ENCODE results near the gene NFE2L3. TPM values are rescaled to one million over a fixed set of nuclear protein-coding genes. Genes with fewer than 3 reads are reported as not detected.

The NFE2L3 gene
- total RNA-seq, 1 donor from 2014 or later = 50.4 TPM

GRCh38 chr7:26115650-26116049 is 36.3 kb upstream of the NFE2L3 start:
- Mint-ChIP-seq H3K36me3 (ENCODE audit: low read depth, unreplicated experiment) (no peaks in the 10 kb centered on the region), H3K9me3 (ENCODE audit: unreplicated experiment) (no peaks in the 10 kb centered on the region), H3K27ac (ENCODE audit: unreplicated experiment) (no peak overlapping the region), H3K4me1 (ENCODE audit: low read depth, unreplicated experiment) (no peaks in the 10 kb centered on the region), H3K27me3 (ENCODE audit: low read depth, unreplicated experiment) (no peaks in the 10 kb centered on the region), H3K4me3 (ENCODE audit: unreplicated experiment) (no peak overlapping the region)
- DNase-seq (ENCODE audit: low read depth) (no peak), FAIRE-seq (no peak)
- Histone ChIP-seq H3K36me3 (ENCODE audit: insufficient read depth, low read length) (no peaks in the 10 kb centered on the region), H3K4me1 (ENCODE audit: insufficient read depth, low read length) (no peaks in the 10 kb centered on the region), H4K20me1 (ENCODE audit: insufficient read depth, low read length) (no peaks in the 10 kb centered on the region), H2AFZ (ENCODE audit: low read depth, low read length) (no peak overlapping the region), H3K27ac (ENCODE audit: low read depth, low read length) (no peak overlapping the region), H3K4me2 (ENCODE audit: low read length) (no peak overlapping the region), H3K9me3 (ENCODE audit: insufficient read depth, low read depth, low read length) (no peaks in the 10 kb centered on the region), H3K4me3 (ENCODE audit: insufficient read depth, low read depth, low read length) (no peak overlapping the region), H3K27me3 (ENCODE audit: insufficient read depth, low read length) (peaks cover 3% of the 10 kb centered on the region), H3K9ac (ENCODE audit: low read length) (no peak overlapping the region), H3K79me2 (ENCODE audit: insufficient read depth, low read length) (no peaks in the 10 kb centered on the region)
- no peak for TF ChIP-seq EZH2 (IDR thresholded peaks at IDR 0.05; ENCODE audit: insufficient read depth, low read length)
- TF ChIP-seq, protein P1, sequence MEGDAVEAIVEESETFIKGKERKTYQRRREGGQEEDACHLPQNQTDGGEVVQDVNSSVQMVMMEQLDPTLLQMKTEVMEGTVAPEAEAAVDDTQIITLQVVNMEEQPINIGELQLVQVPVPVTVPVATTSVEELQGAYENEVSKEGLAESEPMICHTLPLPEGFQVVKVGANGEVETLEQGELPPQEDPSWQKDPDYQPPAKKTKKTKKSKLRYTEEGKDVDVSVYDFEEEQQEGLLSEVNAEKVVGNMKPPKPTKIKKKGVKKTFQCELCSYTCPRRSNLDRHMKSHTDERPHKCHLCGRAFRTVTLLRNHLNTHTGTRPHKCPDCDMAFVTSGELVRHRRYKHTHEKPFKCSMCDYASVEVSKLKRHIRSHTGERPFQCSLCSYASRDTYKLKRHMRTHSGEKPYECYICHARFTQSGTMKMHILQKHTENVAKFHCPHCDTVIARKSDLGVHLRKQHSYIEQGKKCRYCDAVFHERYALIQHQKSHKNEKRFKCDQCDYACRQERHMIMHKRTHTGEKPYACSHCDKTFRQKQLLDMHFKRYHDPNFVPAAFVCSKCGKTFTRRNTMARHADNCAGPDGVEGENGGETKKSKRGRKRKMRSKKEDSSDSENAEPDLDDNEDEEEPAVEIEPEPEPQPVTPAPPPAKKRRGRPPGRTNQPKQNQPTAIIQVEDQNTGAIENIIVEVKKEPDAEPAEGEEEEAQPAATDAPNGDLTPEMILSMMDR (IDR thresholded peaks at IDR 0.05; ENCODE audit: insufficient read depth, low read depth, low read length) = no peak

- no peaks in the 10 kb centered on the region for H3K36me3 ChIP-seq (ENCODE audit: insufficient read depth, low read length)
- no peak overlapping the region for H3K27ac ChIP-seq (ENCODE audit: low read depth, low read length)
- FAIRE-seq = no peak
- H3K27me3 Mint-ChIP-seq (ENCODE audit: low read depth, unreplicated experiment) = no peaks in the 10 kb centered on the region
- no peaks in the 10 kb centered on the region for H3K4me1 Mint-ChIP-seq (ENCODE audit: low read depth, unreplicated experiment)
- no peaks in the 10 kb centered on the region for H4K20me1 ChIP-seq (ENCODE audit: insufficient read depth, low read length)
- no peak overlapping the region for H2AFZ ChIP-seq (ENCODE audit: low read depth, low read length)
- no peak overlapping the region for H3K9ac ChIP-seq (ENCODE audit: low read length)
- no peaks in the 10 kb centered on the region for H3K36me3 Mint-ChIP-seq (ENCODE audit: low read depth, unreplicated experiment)
- H3K27ac Mint-ChIP-seq (ENCODE audit: unreplicated experiment) = no peak overlapping the region
- H3K4me1 ChIP-seq (ENCODE audit: insufficient read depth, low read length) = no peaks in the 10 kb centered on the region
- H3K9me3 ChIP-seq (ENCODE audit: insufficient read depth, low read depth, low read length) = no peaks in the 10 kb centered on the region
- H3K79me2 ChIP-seq (ENCODE audit: insufficient read depth, low read length) = no peaks in the 10 kb centered on the region
- no peak for DNase-seq (ENCODE audit: low read depth)
- peaks cover 3% of the 10 kb centered on the region for H3K27me3 ChIP-seq (ENCODE audit: insufficient read depth, low read length)
- H3K4me3 Mint-ChIP-seq (ENCODE audit: unreplicated experiment) = no peak overlapping the region
- no peak for TF ChIP-seq EZH2 (IDR thresholded peaks at IDR 0.05; ENCODE audit: insufficient read depth, low read length)
- TF ChIP-seq, protein P1 (IDR thresholded peaks at IDR 0.05; ENCODE audit: insufficient read depth, low read depth, low read length) = no peak
- H3K9me3 Mint-ChIP-seq (ENCODE audit: unreplicated experiment) = no peaks in the 10 kb centered on the region
- no peak overlapping the region for H3K4me3 ChIP-seq (ENCODE audit: insufficient read depth, low read depth, low read length)
- no peak overlapping the region for H3K4me2 ChIP-seq (ENCODE audit: low read length)
Measured at GRCh38 chr7:26117142-26117807, 34.7 kb upstream of the NFE2L3 start.

DNA sequence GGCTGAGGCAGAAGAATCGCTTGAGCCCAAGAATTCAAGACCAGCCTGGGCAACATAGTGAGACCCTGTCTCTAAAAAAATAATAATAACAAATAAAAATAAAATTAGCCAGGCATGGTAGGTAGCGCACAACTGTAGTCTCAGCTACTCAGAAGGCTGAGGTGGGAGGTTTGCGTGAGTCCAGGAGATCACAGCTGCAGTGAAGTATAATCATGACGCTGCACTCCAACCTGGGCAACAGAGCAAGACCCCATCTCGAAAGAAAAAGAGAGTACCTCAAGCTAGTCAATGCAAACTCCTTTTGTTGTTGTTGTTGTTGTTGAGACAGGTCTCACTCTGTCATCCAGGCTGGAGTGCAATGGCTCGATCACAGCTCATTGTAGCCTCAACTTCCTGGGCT is 34.0 kb upstream of the NFE2L3 start:
- no peaks in the 10 kb centered on the region for H3K9me3 ChIP-seq (ENCODE audit: insufficient read depth, low read depth, low read length)
- no peak overlapping the region for H3K4me3 ChIP-seq (ENCODE audit: insufficient read depth, low read depth, low read length)
- Mint-ChIP-seq H3K4me1 (ENCODE audit: low read depth, unreplicated experiment) (no peaks in the 10 kb centered on the region), H3K9me3 (ENCODE audit: unreplicated experiment) (no peaks in the 10 kb centered on the region), H3K27me3 (ENCODE audit: low read depth, unreplicated experiment) (peaks cover 4% of the 10 kb centered on the region), H3K27ac (ENCODE audit: unreplicated experiment) (no peak overlapping the region), H3K36me3 (ENCODE audit: low read depth, unreplicated experiment) (no peaks in the 10 kb centered on the region), H3K4me3 (ENCODE audit: unreplicated experiment) (no peak overlapping the region)
- no peaks in the 10 kb centered on the region for H3K36me3 ChIP-seq (ENCODE audit: insufficient read depth, low read length)
- peaks cover 3% of the 10 kb centered on the region for H3K27me3 ChIP-seq (ENCODE audit: insufficient read depth, low read length)
- H2AFZ ChIP-seq (ENCODE audit: low read depth, low read length) = no peak overlapping the region
- no peak overlapping the region for H3K9ac ChIP-seq (ENCODE audit: low read length)
- no peaks in the 10 kb centered on the region for H3K79me2 ChIP-seq (ENCODE audit: insufficient read depth, low read length)
- TF ChIP-seq, protein P1 (IDR thresholded peaks at IDR 0.05; ENCODE audit: insufficient read depth, low read depth, low read length) = no peak
- TF ChIP-seq EZH2 (IDR thresholded peaks at IDR 0.05; ENCODE audit: insufficient read depth, low read length) = no peak
- FAIRE-seq (no peak), DNase-seq (ENCODE audit: low read depth) (no peak)
- H3K27ac ChIP-seq (ENCODE audit: low read depth, low read length) = no peak overlapping the region
- no peaks in the 10 kb centered on the region for H4K20me1 ChIP-seq (ENCODE audit: insufficient read depth, low read length)
- H3K4me1 ChIP-seq (ENCODE audit: insufficient read depth, low read length) = no peaks in the 10 kb centered on the region
- no peak overlapping the region for H3K4me2 ChIP-seq (ENCODE audit: low read length)
